ENCODE data around the gene CASK.

Gene CASK

GRCh38 chrX:41522081-41522480 lies 401.3 kb downstream of the CASK start:
- Histone ChIP-seq H3K36me3 (ENCODE audit: insufficient read depth, low read length) (peaks cover 73% of the 10 kb centered on the region), H3K4me3 (ENCODE audit: low read depth in 1 of 2, low read length in 2 of 2) (no peak overlapping the region), H3K9me3 (ENCODE audit: insufficient read depth, low read length, severe bottlenecking) (no peaks in the 10 kb centered on the region), H3K4me2 (ENCODE audit: insufficient read depth, low read length) (no peak overlapping the region), H3K9ac (ENCODE audit: low read depth, low read length) (no peak overlapping the region), H3K4me1 (ENCODE audit: insufficient read depth, low read length) (no peaks in the 10 kb centered on the region), H3K27ac (ENCODE audit: low read length) (no peak overlapping the region), H3K27me3 (ENCODE audit: insufficient read depth, low read length, poor library complexity) (no peaks in the 10 kb centered on the region), H2AFZ (ENCODE audit: low read depth, low read length) (no peak overlapping the region), H3K79me2 (ENCODE audit: insufficient read depth, low read length) (no peaks in the 10 kb centered on the region), H4K20me1 (ENCODE audit: insufficient read depth, low read length) (no peaks in the 10 kb centered on the region)
- ATAC-seq (ENCODE audit: insufficient read depth, low read depth): no peak
- TF ChIP-seq CTCF (IDR thresholded peaks at IDR 0.05; ENCODE audit: borderline replicate concordance, extremely low read depth, low read length, poor library complexity, severe bottlenecking): no peak
- no peak for TF ChIP-seq EZH2 (IDR thresholded peaks at IDR 0.05; ENCODE audit: borderline replicate concordance, low read depth, low read length, severe bottlenecking)
- no peak for DNase-seq

- Histone ChIP-seq H3K4me1 (ENCODE audit: insufficient read depth, low read length) (no peaks in the 10 kb centered on the region), H4K20me1 (ENCODE audit: insufficient read depth, low read length) (no peaks in the 10 kb centered on the region), H3K27ac (ENCODE audit: low read length) (no peak overlapping the region), H3K27me3 (ENCODE audit: insufficient read depth, low read length, poor library complexity) (no peaks in the 10 kb centered on the region), H2AFZ (ENCODE audit: low read depth, low read length) (no peak overlapping the region), H3K4me3 (ENCODE audit: low read depth in 1 of 2, low read length in 2 of 2) (no peak overlapping the region), H3K9me3 (ENCODE audit: insufficient read depth, low read length, severe bottlenecking) (no peaks in the 10 kb centered on the region), H3K4me2 (ENCODE audit: insufficient read depth, low read length) (no peak overlapping the region), H3K9ac (ENCODE audit: low read depth, low read length) (no peak overlapping the region), H3K79me2 (ENCODE audit: insufficient read depth, low read length) (no peaks in the 10 kb centered on the region), H3K36me3 (ENCODE audit: insufficient read depth, low read length) (peaks cover 48% of the 10 kb centered on the region)
- TF ChIP-seq CTCF (IDR thresholded peaks at IDR 0.05; ENCODE audit: borderline replicate concordance, extremely low read depth, low read length, poor library complexity, severe bottlenecking) (no peak), EZH2 (IDR thresholded peaks at IDR 0.05; ENCODE audit: borderline replicate concordance, low read depth, low read length, severe bottlenecking) (no peak)
- ATAC-seq (ENCODE audit: insufficient read depth, low read depth) (no peak), DNase-seq (no peak)
These were observed 403.9 kb downstream of the CASK start for GRCh38 chrX:41519468-41519867.

GRCh38 chrX:41518841-41519220 lies 404.5 kb downstream of the CASK start:
- no peaks in the 10 kb centered on the region for H4K20me1 ChIP-seq (ENCODE audit: insufficient read depth, low read length)
- H3K27ac ChIP-seq (ENCODE audit: low read length): no peak overlapping the region
- ATAC-seq (ENCODE audit: insufficient read depth, low read depth) (no peak), DNase-seq (no peak)
- no peaks in the 10 kb centered on the region for H3K4me1 ChIP-seq (ENCODE audit: insufficient read depth, low read length)
- H3K27me3 ChIP-seq (ENCODE audit: insufficient read depth, low read length, poor library complexity): no peaks in the 10 kb centered on the region
- peaks cover 44% of the 10 kb centered on the region for H3K36me3 ChIP-seq (ENCODE audit: insufficient read depth, low read length)
- no peak overlapping the region for H3K4me3 ChIP-seq (ENCODE audit: low read depth in 1 of 2, low read length in 2 of 2)
- no peaks in the 10 kb centered on the region for H3K9me3 ChIP-seq (ENCODE audit: insufficient read depth, low read length, severe bottlenecking)
- H3K79me2 ChIP-seq (ENCODE audit: insufficient read depth, low read length): no peaks in the 10 kb centered on the region
- H3K9ac ChIP-seq (ENCODE audit: low read depth, low read length): no peak overlapping the region
- TF ChIP-seq CTCF (IDR thresholded peaks at IDR 0.05; ENCODE audit: borderline replicate concordance, extremely low read depth, low read length, poor library complexity, severe bottlenecking) (no peak), EZH2 (IDR thresholded peaks at IDR 0.05; ENCODE audit: borderline replicate concordance, low read depth, low read length, severe bottlenecking) (no peak)
- no peak overlapping the region for H2AFZ ChIP-seq (ENCODE audit: low read depth, low read length)
- H3K4me2 ChIP-seq (ENCODE audit: insufficient read depth, low read length): no peak overlapping the region

Measured in DND-41 (cell line).